ENCODE measurements around the gene SYNGR3.

Gene SYNGR3

DNA sequence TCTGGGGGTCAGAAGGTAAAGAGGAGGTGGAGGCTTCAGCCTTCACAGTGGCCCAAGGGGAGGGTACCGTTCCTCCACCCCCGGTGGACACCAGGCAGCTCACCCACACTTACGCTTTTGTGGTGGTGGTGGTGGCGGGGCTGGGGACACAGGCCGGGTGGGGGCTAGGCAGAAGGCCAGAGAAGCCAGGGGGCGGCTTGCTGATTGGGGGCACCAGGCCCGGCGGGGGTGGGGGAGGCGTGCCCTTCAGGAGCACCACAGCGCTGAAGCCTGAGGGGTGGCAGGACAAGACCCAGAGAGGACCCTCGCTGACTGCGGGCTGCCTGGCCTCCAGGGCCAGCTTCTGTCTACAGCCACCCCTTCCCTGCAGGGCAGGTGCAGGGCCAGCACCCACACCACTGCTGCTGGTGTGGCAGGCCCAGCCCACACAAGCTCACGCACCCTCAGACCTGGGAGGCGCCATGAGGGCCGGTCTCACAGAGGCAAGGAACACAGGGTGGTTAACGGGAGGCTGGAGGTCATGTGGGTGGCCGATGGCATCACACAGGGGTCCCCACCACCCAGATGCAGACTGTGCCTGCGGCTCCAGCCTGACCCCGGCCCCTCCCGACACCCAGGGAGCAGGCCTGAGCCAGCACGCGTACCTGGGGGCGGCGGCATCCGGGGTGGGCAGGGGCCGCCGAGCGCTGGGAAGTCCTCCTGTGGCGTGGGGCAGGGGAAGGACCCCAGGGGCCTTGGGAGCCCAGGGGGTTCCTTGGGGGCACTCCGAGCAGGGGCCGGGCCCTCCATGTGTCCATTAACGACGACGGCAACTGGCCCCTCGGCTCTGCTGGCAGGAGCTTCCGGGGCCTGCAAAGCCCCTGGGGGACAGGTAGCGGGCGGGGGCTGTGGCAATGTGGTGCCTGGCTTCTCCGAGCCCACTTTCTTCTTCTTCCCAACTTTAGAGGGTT lies 9.4 kb downstream of the SYNGR3 start:
- TF ChIP-seq, protein P1, sequence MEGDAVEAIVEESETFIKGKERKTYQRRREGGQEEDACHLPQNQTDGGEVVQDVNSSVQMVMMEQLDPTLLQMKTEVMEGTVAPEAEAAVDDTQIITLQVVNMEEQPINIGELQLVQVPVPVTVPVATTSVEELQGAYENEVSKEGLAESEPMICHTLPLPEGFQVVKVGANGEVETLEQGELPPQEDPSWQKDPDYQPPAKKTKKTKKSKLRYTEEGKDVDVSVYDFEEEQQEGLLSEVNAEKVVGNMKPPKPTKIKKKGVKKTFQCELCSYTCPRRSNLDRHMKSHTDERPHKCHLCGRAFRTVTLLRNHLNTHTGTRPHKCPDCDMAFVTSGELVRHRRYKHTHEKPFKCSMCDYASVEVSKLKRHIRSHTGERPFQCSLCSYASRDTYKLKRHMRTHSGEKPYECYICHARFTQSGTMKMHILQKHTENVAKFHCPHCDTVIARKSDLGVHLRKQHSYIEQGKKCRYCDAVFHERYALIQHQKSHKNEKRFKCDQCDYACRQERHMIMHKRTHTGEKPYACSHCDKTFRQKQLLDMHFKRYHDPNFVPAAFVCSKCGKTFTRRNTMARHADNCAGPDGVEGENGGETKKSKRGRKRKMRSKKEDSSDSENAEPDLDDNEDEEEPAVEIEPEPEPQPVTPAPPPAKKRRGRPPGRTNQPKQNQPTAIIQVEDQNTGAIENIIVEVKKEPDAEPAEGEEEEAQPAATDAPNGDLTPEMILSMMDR (IDR thresholded peaks at IDR 0.05) = no peak

DNA sequence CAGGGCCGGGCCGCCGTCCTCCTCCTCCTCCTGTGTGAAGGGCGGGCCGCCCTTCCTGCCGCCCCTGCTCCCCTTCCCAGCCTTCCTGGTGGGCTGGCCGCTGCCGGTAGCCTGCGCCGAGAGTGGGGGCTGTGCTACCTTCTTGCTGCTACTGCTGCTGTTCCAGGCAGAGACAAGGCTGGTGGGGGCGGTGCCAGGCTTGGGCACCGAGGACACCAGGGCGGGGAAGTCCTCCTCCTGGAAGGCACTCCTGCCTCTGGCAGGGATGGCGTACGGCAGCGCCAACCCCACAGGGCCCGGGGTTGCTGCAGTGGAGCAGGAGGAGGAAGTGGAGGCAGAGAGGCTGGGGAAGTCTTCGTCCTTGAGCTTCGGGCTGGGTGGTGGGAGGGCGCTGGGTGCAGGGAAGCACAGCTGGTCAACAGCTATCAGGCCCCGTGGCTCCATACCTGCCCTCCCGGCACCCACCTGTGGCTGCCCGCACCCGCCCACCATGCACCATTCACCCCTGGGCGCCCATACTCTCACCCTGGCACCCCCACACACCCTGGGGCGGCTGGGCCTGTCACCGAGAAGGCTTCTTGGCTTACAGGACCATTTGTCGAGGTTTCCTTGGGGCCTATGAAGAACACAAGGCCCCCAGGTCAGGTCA lies 10.2 kb downstream of the SYNGR3 start:
- TF ChIP-seq, protein P1 (IDR thresholded peaks at IDR 0.05) = no peak

DNA sequence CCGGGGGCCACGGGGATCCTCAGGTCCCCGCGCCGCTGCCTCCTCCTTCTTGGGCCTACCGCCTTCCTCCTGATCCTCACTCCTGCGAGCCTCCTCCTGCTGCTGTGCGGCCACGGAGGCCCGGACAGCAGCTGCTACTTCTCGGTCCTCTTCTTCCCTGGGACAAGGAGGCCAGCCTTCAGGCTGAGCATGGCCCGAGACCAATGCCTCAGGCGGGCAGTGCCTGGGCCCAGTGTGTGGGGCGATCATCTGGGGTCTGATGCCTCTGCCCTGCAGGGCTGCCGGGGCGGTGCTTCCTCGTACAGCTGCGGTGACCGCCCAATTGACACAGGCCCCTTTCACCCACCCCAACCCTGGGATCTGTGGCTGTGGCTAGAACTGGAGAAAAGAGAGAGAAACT lies 11.3 kb downstream of the SYNGR3 start:
- TF ChIP-seq, protein P1 (IDR thresholded peaks at IDR 0.05) = no peak

DNA sequence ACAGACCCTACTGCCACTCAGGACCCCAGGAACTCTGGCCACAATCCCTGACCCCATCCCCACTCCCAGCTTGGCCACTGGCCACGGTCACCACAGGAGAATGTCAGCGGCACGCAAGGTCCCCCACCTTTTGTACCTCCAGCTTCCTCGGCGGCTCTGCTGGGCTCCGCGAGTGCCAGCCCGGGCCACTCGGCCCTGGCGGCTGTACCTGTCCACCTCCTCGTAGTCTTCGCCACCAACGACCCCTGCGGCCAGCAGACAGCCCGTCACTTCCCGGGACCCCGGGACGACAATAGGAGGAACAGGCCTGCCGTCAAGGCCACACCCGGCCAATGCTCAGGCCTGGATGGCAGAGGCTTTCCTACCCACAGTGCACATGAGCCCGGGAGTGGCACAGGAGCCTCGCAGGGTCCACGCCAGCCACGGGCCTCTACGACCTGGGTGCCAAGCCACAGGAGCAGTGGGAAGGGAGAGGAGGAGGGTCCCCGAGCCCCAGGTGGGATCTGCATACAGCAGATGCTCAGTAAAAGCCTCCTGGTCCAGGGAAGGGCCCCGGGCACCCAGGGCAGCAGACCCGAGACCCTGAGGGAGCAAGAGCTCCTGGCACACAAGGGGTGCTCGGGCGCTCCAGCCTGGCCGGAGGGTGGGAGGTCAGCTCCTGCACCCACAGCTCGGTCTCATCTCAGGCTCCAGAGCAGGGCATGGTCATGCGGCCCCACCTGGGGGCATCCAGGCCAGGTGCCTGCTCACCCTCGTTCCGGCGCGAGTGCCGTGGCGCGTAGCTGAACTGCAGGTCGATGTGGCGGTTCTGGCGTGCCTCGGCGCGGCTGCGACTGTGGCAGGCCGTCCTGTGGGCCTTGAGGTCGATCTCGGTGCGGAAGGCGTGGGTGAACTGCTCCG lies 11.9 kb downstream of the SYNGR3 start:
- TF ChIP-seq, protein P1 (IDR thresholded peaks at IDR 0.05) = no peak

DNA sequence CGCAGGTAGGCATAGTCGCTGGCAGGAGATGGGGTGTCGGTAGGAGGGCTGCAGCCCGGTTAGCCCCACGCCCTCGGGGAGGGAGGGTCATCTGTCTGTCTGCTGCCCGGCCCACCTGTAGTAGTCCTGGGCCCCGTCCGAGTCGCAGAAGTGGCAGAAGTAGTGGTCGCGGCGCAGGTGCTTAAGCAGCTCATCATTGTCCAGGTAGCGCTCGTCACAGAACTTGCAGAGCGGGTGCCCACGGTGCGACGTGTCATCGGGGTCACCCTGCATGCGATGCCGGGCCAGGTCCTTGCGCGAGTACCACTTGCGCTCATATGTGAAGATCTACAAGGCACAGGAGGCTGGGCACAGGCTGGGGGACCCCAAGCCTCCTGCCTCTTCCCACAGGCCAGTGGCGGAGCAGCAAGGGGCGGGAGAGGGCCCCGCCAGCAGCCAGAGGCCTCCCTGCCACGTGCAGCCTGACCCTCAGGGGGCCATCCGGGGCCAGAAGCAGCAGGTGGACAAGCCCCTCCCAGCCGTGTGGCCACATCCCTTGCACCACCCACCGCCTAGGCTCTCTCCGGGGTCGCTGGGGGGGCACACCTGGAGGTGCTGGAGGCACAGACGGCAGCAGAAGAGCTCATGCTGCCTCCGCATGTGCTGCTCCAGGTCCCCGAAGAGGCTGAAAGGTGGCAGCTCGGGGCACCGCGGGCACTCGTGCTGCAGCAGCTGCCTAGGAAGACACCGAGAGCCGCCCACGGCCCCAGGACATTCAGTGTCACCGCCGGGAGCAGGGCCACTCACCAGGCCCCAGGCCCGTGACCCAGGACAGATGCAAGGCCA lies 12.8 kb downstream of the SYNGR3 start:
- TF ChIP-seq, protein P1 (IDR thresholded peaks at IDR 0.05) = no peak

DNA sequence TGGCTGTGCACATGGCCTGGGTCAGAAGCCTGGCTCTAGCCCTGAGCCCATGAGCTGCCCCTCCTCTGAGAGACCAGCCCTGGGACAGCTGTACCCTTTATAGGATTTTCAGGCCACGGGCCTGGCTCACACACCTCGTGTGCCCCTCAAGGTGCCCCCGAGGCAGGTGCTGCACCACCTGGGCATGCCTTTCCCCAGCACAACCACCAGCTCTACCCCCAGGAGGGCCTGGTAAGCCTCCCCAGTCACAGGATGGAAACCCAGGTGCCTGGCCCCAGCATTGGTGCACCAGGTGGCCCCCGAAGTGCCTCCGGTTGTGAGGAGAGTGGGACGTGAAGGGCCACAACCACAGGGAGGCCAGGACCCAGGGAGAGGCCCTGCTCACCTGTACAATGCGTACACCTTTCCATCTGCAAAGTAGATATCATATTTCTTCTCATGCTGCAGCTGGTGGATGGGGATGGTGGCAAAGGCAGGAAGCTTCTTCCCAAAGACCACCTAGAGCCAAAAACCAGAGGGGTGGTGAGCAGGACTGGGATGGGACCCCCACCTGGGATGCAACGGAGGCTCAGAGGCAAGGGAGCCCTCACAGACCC lies 13.6 kb downstream of the SYNGR3 start:
- TF ChIP-seq, protein P1 (IDR thresholded peaks at IDR 0.05) = no peak
